Osteoblast (primary cell): ENCODE measurements around the gene EXOC4. TPM values are rescaled to one million over a fixed set of nuclear protein-coding genes. Genes with fewer than 3 reads are reported as not detected.

ENCODE experiments used
- DNase-seq: peaks from one replicate; pipeline ENCODE4 v3.0.0; 2011; ENCODE audit warnings: low spot score, mixed read lengths; ENCODE audit not compliant: insufficient read length; ENCODE audit errors: missing footprints
- H2AFZ ChIP-seq: 2 replicates; pipeline ENCODE4 v1.6.0; 2011; ENCODE audit warnings: mild to moderate bottlenecking, low read length
- H3K27ac ChIP-seq: 2 replicates; pipeline ENCODE4 v1.5.1; 2011; ENCODE audit warnings: mild to moderate bottlenecking, low read depth, low read length, moderate library complexity
- H3K27me3 ChIP-seq: 2 replicates; pipeline ENCODE4 v1.6.0; 2012; ENCODE audit warnings: mild to moderate bottlenecking, control low read depth, inconsistent platforms, low read length, moderate library complexity; ENCODE audit not compliant: insufficient read depth
- H3K36me3 ChIP-seq: 2 replicates; pipeline ENCODE4 v1.5.1; 2011; ENCODE audit warnings: mild to moderate bottlenecking, low read length, control low read depth, moderate library complexity; ENCODE audit not compliant: insufficient read depth
- H3K4me1 ChIP-seq: 2 replicates; pipeline ENCODE4 v1.5.1; 2011; ENCODE audit warnings: mild to moderate bottlenecking, low read length, control low read depth, moderate library complexity; ENCODE audit not compliant: insufficient read depth
- H3K4me2 ChIP-seq: 2 replicates; pipeline ENCODE4 v1.6.0; 2011; ENCODE audit warnings: mild to moderate bottlenecking, low read length; ENCODE audit not compliant: insufficient read depth
- H3K4me3 ChIP-seq: fragments of 200-600 bp; sonication (generic); 3 replicates; pipeline ENCODE4 v1.5.1; 2012; ENCODE audit warnings: mild to moderate bottlenecking, low read length, inconsistent platforms; ENCODE audit not compliant: insufficient read depth
- H3K79me2 ChIP-seq: 2 replicates; pipeline ENCODE4 v1.6.0; 2012; ENCODE audit warnings: mild to moderate bottlenecking, low read length, control low read depth, inconsistent platforms; ENCODE audit not compliant: insufficient read depth
- H3K9me3 ChIP-seq: 2 replicates; pipeline ENCODE4 v1.5.1; 2011; ENCODE audit warnings: low read depth, low read length, control low read depth
- H4K20me1 ChIP-seq: 2 replicates; pipeline ENCODE4 v1.6.0; 2012; ENCODE audit warnings: mild to moderate bottlenecking, low read length, control low read depth; ENCODE audit not compliant: insufficient read depth
- CTCF ChIP-seq: IDR thresholded peaks from 2 replicates; pipeline ENCODE4 v1.5.1; 2011; ENCODE audit warnings: mild to moderate bottlenecking, low read depth, low read length, moderate library complexity; ENCODE audit errors: extremely low read depth
- total RNA-seq: library from RNA; depleted of rRNA; stranded (reverse); fragments of >200 nt; gene quantifications from 2 replicates; pipeline ENCODE4 v1.2.3, GENCODE V29; 2012

EXOC4 gene
- total RNA-seq, 1 donor = 134 TPM

GRCh38 chr7:133364959-133365690 lies 112.2 kb downstream of the EXOC4 start:
- Histone ChIP-seq H3K36me3 (no peaks in the 10 kb centered on the region), H3K9me3 (no peaks in the 10 kb centered on the region), H2AFZ (no peak overlapping the region), H3K27me3 (no peaks in the 10 kb centered on the region), H3K79me2 (peaks cover 3% of the 10 kb centered on the region), H4K20me1 (no peaks in the 10 kb centered on the region), H3K27ac (peak overlapping the region; percentile 72), H3K4me2 (peak overlapping the region; percentile 1), H3K4me3 (no peak overlapping the region), H3K4me1 (peaks cover 19% of the 10 kb centered on the region)
- TF ChIP-seq CTCF = no peak
- DNase-seq = peak; percentile 41

GRCh38 chr7:133365917-133366316 lies 113.0 kb downstream of the EXOC4 start:
- no peaks in the 10 kb centered on the region for H3K36me3 ChIP-seq
- peak overlapping the region; percentile 72 for H3K27ac ChIP-seq
- no peak overlapping the region for H2AFZ ChIP-seq
- H3K79me2 ChIP-seq = peaks cover 3% of the 10 kb centered on the region
- no peaks in the 10 kb centered on the region for H3K9me3 ChIP-seq
- H3K27me3 ChIP-seq = no peaks in the 10 kb centered on the region
- DNase-seq = no peak
- H3K4me1 ChIP-seq = peaks cover 19% of the 10 kb centered on the region
- H4K20me1 ChIP-seq = no peaks in the 10 kb centered on the region
- H3K4me2 ChIP-seq = peak overlapping the region; percentile 34
- TF ChIP-seq CTCF = no peak
- H3K4me3 ChIP-seq = no peak overlapping the region

- no peaks in the 10 kb centered on the region for H3K9me3 ChIP-seq
- no peaks in the 10 kb centered on the region for H3K27me3 ChIP-seq
- H3K79me2 ChIP-seq = peaks cover 8% of the 10 kb centered on the region
- H2AFZ ChIP-seq = no peak overlapping the region
- peaks cover 19% of the 10 kb centered on the region for H3K4me1 ChIP-seq
- no peaks in the 10 kb centered on the region for H3K36me3 ChIP-seq
- no peak overlapping the region for H3K4me3 ChIP-seq
- no peak overlapping the region for H3K4me2 ChIP-seq
- TF ChIP-seq CTCF = no peak
- H3K27ac ChIP-seq = no peak overlapping the region
- H4K20me1 ChIP-seq = no peaks in the 10 kb centered on the region
- DNase-seq = no peak
Measured at GRCh38 chr7:133367561-133367960, 114.7 kb downstream of the EXOC4 start.

- TF ChIP-seq CTCF = no peak
- no peaks in the 10 kb centered on the region for H3K9me3 ChIP-seq
- H3K4me3 ChIP-seq = no peak overlapping the region
- no peaks in the 10 kb centered on the region for H4K20me1 ChIP-seq
- peaks cover 19% of the 10 kb centered on the region for H3K4me1 ChIP-seq
- peak; percentile 5 for DNase-seq
- no peaks in the 10 kb centered on the region for H3K27me3 ChIP-seq
- no peak overlapping the region for H3K27ac ChIP-seq
- no peak overlapping the region for H2AFZ ChIP-seq
- H3K36me3 ChIP-seq = no peaks in the 10 kb centered on the region
- no peak overlapping the region for H3K4me2 ChIP-seq
- peaks cover 8% of the 10 kb centered on the region for H3K79me2 ChIP-seq
Measured at GRCh38 chr7:133369130-133369529, 116.3 kb downstream of the EXOC4 start.
